ENCODE results near the gene AARS1.
"Not testable (repeated sequence)": the region's sequence is repeated elsewhere in the genome, so short reads cannot be mapped to it uniquely, and the experiment has no call there.

GRCh38 chr16:70204668-70205405, 84.5 kb downstream of the AARS1 start:
- TF ChIP-seq CTCF (optimal IDR thresholded peaks at IDR 0.05 in 1 of 3, IDR thresholded peaks at IDR 0.05 in 1 of 3, conservative IDR thresholded peaks at IDR 0.05 in 1 of 3; ENCODE audit: extremely low read depth in 1 of 3, insufficient read depth in 2 of 3, low read length in 3 of 3); EZH2 (IDR thresholded peaks at IDR 0.05; ENCODE audit: low read length): not testable (repeated sequence)

Measured in keratinocyte (primary cell).